ENCODE data around the gene POP4.

The POP4 gene

DNA sequence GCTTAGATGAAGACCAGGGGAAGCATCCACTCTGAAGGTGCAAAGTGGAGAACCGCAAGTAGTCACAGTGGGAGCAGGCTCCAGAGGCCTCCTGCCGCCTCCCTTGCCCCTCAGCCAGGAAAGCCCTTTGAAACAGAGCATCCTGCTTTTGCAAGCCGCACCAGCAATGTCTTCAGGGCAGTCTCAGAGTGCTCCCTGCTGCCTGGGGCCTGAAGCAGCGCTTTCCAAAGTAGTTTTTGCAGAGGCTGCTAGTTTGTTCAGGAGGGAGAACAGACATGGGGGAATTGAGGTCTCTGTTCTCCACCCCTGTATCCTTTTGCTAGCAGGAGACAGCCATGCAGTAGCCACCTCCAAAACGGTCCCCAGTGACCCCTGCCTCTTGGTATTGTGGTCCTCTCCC lies 15.8 kb upstream of the POP4 start:
- CTCF ChIA-PET, result interaction anchor here (1.1 to 4.3 kb wide), 3 partner anchors 20 to 365 kb away, joined by 3 to 16 read pairs (median 3); no protein-coding TSS in a partner anchor
- TF ChIP-seq FEZF1 (tag by site-specific recombination; IDR thresholded peaks at IDR 0.05), result no peak
- no peak for TF ChIP-seq SP2 (tag by site-specific recombination; IDR thresholded peaks at IDR 0.05)
- TF ChIP-seq, protein P1, sequence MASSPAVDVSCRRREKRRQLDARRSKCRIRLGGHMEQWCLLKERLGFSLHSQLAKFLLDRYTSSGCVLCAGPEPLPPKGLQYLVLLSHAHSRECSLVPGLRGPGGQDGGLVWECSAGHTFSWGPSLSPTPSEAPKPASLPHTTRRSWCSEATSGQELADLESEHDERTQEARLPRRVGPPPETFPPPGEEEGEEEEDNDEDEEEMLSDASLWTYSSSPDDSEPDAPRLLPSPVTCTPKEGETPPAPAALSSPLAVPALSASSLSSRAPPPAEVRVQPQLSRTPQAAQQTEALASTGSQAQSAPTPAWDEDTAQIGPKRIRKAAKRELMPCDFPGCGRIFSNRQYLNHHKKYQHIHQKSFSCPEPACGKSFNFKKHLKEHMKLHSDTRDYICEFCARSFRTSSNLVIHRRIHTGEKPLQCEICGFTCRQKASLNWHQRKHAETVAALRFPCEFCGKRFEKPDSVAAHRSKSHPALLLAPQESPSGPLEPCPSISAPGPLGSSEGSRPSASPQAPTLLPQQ (tag by site-specific recombination; IDR thresholded peaks at IDR 0.05), result no peak
- peak; percentile 34; the same call in 1 of the 2 replicates for TF ChIP-seq ZIC2 (tag by site-specific recombination; IDR thresholded peaks at IDR 0.05)
- TF ChIP-seq, protein P2, sequence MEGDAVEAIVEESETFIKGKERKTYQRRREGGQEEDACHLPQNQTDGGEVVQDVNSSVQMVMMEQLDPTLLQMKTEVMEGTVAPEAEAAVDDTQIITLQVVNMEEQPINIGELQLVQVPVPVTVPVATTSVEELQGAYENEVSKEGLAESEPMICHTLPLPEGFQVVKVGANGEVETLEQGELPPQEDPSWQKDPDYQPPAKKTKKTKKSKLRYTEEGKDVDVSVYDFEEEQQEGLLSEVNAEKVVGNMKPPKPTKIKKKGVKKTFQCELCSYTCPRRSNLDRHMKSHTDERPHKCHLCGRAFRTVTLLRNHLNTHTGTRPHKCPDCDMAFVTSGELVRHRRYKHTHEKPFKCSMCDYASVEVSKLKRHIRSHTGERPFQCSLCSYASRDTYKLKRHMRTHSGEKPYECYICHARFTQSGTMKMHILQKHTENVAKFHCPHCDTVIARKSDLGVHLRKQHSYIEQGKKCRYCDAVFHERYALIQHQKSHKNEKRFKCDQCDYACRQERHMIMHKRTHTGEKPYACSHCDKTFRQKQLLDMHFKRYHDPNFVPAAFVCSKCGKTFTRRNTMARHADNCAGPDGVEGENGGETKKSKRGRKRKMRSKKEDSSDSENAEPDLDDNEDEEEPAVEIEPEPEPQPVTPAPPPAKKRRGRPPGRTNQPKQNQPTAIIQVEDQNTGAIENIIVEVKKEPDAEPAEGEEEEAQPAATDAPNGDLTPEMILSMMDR (tag by site-specific recombination; IDR thresholded peaks at IDR 0.05), result peak; percentile 61
- H3K36me3 ChIP-seq (ENCODE audit: control insufficient read depth in 2 of 2, insufficient read depth in 1 of 2, low read length in 2 of 2), result no peaks in the 10 kb centered on the region

DNA sequence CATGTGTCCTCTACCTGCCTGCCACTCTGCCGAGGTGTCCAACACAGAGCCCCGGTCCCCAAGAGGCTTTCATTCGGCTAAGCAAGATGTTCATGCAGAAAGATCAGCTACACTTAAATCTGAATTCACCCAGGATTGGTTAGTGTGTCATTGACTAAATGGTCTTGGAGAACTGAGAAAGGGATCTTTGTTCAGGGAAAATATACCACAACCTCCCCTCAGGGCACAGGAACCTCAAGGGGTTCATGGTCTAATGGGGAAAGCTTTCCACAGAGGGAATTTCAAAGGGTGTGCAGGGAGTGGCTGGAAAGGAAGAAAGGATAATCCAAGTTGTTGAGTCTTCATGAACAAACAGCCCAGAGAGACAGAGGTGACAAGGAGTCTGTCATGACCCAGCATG lies 14.4 kb upstream of the POP4 start:
- Histone ChIP-seq H3K27ac (ENCODE audit: extremely low read depth, low read depth, low read length) (no peak overlapping the region), H3K4me1 (ENCODE audit: control insufficient read depth, insufficient read depth, low read length) (peaks cover 22% of the 10 kb centered on the region), H3K4me3 (ENCODE audit: low read depth, low read length) (no peak overlapping the region), H3K36me3 (ENCODE audit: control insufficient read depth in 2 of 2, insufficient read depth in 1 of 2, low read length in 2 of 2) (no peaks in the 10 kb centered on the region), H3K9me3 (ENCODE audit: control insufficient read depth, insufficient read depth, low read depth, low read length) (no peaks in the 10 kb centered on the region)
- POLR2A ChIA-PET, result no interaction called here
- CTCF ChIA-PET, result interaction anchor here (0.5 to 4.3 kb wide), 6 partner anchors 12 to 764 kb away, joined by 3 to 16 read pairs (median 4); no protein-coding TSS in a partner anchor
- TF ChIP-seq, protein P1 (tag by site-specific recombination; IDR thresholded peaks at IDR 0.05), result no peak
- TF ChIP-seq ZNF19 (tag by site-specific recombination; IDR thresholded peaks at IDR 0.05; ENCODE audit: low read depth) (no peak), ZNF184 (tag by site-specific recombination; IDR thresholded peaks at IDR 0.05) (no peak), ZBTB8A (tag by site-specific recombination; IDR thresholded peaks at IDR 0.05) (no peak)

More for the DNA sequence above, 15.8 kb upstream of the POP4 start:
- POLR2A ChIA-PET, result interaction anchor here (2.3 kb wide), 1 partner anchor 16 kb away, joined by 9 read pairs; the partner anchor contains the start of gene POP4
- no peaks in the 10 kb centered on the region; the same call in 1 of the 2 replicates for H3K9me3 ChIP-seq (ENCODE audit: control insufficient read depth, insufficient read depth, low read depth, low read length)
- H3K27ac ChIP-seq (ENCODE audit: extremely low read depth, low read depth, low read length), result no peak overlapping the region; the same call in 1 of the 2 replicates
- peaks cover 8% of the 10 kb centered on the region for H3K4me1 ChIP-seq (ENCODE audit: control insufficient read depth, insufficient read depth, low read length)
- H3K4me3 ChIP-seq (ENCODE audit: low read depth, low read length), result no peak overlapping the region

DNA sequence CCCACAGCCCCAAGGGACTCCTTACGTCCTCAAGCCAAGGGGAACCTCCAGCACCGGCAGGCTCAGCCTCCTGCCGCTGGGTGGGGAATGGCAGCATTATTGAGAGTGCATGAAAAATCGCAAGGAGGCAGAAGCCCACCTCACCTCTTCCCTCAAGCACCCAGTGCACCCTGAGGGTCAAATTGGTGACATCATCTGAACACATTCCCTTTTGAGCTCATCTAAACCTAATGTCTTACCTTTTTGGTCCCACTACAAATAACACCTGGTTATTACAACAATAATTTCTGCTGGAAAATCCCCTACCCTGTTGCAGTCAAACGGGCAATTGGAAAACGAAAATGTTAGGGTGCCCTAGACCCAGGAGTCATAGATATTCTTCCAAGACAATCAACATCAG lies 12.2 kb upstream of the POP4 start:
- POLR2A ChIA-PET, result interaction anchor here (1.0 kb wide), 1 partner anchor 12 kb away, joined by 6 read pairs; the partner anchor contains the start of gene POP4
- CTCF ChIA-PET, result interaction anchor here (0.6 to 1.4 kb wide), 6 partner anchors 78 to 1190 kb away, joined by 3 to 4 read pairs (median 3); no protein-coding TSS in a partner anchor
- Histone ChIP-seq H3K27ac (ENCODE audit: extremely low read depth, low read depth, low read length) (no peak overlapping the region), H3K36me3 (ENCODE audit: control insufficient read depth in 2 of 2, insufficient read depth in 1 of 2, low read length in 2 of 2) (no peaks in the 10 kb centered on the region), H3K4me1 (ENCODE audit: control insufficient read depth, insufficient read depth, low read length) (peaks cover 21% of the 10 kb centered on the region), H3K9me3 (ENCODE audit: control insufficient read depth, insufficient read depth, low read depth, low read length) (no peaks in the 10 kb centered on the region), H3K4me3 (ENCODE audit: low read depth, low read length) (no peak overlapping the region)
- TF ChIP-seq, protein P3, sequence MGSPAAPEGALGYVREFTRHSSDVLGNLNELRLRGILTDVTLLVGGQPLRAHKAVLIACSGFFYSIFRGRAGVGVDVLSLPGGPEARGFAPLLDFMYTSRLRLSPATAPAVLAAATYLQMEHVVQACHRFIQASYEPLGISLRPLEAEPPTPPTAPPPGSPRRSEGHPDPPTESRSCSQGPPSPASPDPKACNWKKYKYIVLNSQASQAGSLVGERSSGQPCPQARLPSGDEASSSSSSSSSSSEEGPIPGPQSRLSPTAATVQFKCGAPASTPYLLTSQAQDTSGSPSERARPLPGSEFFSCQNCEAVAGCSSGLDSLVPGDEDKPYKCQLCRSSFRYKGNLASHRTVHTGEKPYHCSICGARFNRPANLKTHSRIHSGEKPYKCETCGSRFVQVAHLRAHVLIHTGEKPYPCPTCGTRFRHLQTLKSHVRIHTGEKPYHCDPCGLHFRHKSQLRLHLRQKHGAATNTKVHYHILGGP (tag by site-specific recombination; IDR thresholded peaks at IDR 0.05), result no peak
- no peak for TF ChIP-seq ZNF184 (tag by site-specific recombination; IDR thresholded peaks at IDR 0.05)
- no peak for TF ChIP-seq SP7 (tag by site-specific recombination; IDR thresholded peaks at IDR 0.05)
- TF ChIP-seq ZNF654 (tag by site-specific recombination; IDR thresholded peaks at IDR 0.05; ENCODE audit: low read depth), result no peak
- no peak for TF ChIP-seq ZNF274 (IDR thresholded peaks at IDR 0.05; ENCODE audit: low read length)
- no peak for TF ChIP-seq ZNF274 (tag by site-specific recombination; IDR thresholded peaks at IDR 0.05; ENCODE audit: borderline replicate concordance)
- TF ChIP-seq, protein P4, sequence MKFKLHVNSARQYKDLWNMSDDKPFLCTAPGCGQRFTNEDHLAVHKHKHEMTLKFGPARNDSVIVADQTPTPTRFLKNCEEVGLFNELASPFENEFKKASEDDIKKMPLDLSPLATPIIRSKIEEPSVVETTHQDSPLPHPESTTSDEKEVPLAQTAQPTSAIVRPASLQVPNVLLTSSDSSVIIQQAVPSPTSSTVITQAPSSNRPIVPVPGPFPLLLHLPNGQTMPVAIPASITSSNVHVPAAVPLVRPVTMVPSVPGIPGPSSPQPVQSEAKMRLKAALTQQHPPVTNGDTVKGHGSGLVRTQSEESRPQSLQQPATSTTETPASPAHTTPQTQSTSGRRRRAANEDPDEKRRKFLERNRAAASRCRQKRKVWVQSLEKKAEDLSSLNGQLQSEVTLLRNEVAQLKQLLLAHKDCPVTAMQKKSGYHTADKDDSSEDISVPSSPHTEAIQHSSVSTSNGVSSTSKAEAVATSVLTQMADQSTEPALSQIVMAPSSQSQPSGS (tag by site-specific recombination; IDR thresholded peaks at IDR 0.05; ENCODE audit: low read depth), result peak; percentile 80

Data from HEK293 (cell line).